NCI-H2029 treated with DMSO at 0.1 percent for 48 hours (cell line): ENCODE data around the gene MYCBPAP.
A peak's percentile ranks its signal among the peaks of the same experiment; 100 is the strongest.

Experiments
- DNase-seq: peaks from one replicate; lab custom pipeline; 2025; lab: John Stamatoyannopoulos, UW

Gene MYCBPAP

DNA sequence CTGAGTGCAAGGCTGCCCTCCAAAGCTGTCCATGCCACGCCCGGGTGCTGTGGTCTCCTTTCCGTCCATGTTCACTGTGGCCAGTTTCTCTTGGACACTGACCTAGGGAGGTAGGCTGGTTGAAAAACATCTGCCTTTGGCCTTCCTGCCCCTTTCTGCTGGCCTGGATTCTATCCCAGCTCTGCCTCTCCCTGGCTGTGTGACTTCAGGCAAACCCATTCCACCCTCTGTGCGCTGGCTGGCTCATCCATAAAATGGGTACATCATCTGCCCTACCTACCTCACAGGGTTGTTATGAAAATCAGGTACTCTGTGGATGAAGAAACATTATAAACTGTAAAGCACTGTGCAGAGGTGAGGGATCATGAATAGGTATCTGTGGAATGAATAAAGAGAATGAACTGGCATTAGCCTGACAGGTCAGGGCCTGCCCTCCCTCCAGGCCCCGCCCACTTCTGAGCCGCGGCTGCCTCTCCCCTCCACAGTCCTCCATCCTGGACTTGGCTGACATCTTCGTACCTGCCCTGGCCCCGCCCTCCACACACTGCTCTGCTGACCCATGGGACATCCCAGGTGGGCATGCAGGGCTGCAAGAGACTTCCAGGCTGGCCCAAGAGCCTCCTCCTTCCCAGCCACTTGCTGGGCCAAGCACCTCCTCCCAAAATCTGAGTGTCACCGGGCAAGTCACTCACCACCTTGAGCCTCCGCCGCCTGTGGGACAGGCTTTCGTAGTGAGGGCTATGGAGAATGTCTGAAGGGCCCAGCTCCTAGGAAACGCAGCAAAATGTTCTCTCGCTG is 31.7 kb downstream of the MYCBPAP start:
- DNase-seq = no peak

- no peak for DNase-seq
Measured at GRCh38 chr17:50540560-50541401, 32.5 kb downstream of the MYCBPAP start.

GRCh38 chr17:50541402-50541715 is 33.1 kb downstream of the MYCBPAP start:
- no peak for DNase-seq

DNA sequence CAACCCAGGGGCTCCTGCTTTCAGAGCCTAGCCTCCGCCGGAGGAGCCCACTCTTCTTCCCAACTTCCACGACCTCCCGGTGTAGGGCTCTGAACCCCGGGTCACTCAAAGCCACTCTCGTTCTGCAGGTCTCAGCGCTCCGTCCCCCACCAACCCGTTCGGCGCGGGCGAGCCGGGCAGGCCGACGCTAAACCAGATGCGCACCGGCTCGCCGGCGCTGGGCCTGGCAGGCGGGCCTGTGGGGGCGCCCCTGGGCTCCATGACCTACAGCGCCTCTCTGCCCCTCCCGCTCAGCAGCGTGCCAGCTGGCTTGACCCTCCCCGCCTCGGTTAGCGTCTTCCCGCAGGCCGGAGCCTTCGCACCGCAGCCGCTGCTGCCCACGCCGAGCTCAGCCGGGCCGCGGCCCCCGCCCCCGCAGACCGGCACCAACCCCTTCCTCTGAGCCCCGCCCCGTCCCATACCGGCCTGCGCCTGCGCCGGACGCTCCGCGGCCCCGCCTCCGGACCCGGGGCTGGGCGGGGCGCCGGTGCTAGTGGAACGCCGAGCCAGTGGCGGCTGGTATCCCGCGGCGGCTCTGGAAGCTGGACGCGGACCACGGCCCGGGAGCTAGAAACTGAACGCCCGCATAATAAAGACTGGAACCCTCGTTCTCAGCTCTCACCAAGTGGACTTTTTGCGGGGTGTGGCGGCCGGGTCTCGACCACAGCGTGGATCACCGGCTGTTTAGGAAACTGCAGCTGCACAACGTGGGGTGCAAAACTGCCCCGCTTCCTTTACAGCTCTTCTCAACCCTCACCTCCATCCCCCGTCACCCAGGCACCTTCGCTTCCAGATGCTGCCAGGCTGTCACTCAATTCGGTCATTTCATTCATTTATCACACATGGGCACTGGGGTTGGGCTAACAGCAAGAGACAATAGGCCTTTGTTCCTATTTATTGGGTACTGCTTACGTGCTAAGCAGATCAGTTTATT is 33.8 kb downstream of the MYCBPAP start:
- DNase-seq = peak; percentile 14

GRCh38 chr17:50542795-50543774 is 34.8 kb downstream of the MYCBPAP start:
- no peak for DNase-seq

DNA sequence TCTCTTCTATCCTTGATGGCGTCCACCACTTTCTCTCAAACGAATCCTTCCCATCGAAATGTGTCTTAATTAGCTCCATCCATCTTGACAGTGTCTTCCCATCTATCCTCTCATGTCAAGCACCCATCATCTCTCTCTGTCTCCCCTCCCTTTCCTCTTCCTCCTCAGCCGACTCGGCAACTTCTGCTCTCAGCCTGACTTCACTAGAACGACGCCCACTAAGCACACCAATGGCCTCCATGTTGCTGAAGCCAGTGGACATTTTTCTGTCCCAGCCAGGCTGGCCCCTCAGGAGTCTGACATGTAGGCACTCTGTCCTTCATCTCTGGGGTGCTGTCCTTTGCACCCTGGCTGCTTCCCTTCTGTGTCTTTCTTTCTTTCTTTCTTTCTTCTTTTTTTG is 36.3 kb downstream of the MYCBPAP start:
- DNase-seq = no peak

DNA sequence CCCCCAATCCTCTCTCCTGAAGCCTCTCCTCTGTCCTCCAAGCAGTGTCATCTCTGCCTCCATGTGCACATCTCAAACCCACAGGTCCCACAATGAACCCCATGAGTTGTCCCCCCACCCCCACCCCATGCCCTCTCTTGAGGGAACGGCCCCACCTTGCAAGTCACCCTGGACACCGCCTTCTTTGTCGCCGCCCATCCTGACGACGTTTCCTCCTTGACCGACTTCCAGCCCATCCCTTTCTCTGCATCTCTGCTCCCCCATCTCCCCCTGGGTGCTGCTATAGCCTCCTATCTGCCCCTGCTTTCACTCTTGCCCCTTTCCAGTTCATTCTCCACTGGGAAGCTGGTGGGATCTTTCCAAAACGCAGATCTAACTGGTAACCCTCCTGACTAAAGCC is 37.1 kb downstream of the MYCBPAP start:
- DNase-seq = no peak

- no peak for DNase-seq
Measured at GRCh38 chr17:50546701-50547034, 38.4 kb downstream of the MYCBPAP start.

DNA sequence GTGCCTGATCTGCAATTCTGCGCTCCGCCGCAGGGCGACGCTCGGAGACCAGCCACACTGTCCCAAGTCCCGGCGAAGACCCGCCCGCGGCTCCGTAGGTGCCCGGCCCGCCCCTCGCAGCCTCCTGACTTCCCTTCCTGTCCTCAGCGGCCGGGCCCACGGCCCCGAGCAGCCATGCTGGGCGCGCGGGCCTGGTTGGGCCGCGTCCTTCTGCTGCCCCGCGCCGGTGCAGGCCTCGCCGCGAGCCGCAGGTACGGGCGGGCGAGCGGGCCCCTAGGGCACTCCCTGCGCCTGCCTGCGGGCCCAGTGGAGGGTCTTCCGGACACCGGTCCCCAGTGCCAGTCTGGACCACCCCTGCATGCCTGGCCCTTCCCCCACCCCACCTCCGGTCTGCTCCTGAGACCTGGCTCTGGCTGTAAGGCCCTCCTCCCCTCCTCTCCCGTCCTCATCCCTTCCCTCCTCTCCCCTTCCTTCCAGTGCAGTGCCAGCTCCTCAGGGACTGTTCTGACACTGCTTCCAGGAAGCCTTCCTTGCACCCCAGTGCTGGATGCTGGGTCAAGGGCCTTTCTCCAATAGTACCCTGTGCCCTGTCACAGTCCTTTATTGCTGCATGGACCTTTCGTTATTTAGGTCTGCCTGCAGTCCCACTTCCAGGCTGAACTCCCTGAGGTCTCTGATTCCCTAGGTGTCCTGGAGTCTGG is 38.9 kb downstream of the MYCBPAP start, which contains the start of gene SPATA20:
SPATA20 (plus strand) TSS at position 140 of the 701 bp plus-strand sequence; CDS start at position 175, 35 bp downstream.
- peak; percentile 48 for DNase-seq

- no peak for DNase-seq
Measured at GRCh38 chr17:50547736-50548083, 39.5 kb downstream of the MYCBPAP start.

DNA sequence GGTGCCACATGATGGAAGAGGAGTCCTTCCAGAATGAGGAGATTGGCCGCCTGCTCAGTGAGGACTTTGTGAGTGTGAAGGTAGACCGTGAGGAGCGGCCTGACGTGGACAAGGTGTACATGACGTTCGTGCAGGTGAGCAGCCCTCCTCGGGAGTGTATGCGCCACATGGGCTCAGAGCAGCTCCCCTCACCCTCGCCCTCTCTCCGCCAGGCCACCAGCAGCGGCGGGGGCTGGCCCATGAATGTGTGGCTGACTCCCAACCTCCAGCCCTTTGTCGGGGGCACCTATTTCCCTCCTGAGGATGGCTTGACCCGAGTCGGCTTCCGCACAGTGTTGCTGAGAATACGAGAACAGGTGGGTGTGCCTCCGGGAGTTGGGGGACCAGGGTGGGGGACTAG is 40.6 kb downstream of the MYCBPAP start:
- DNase-seq = no peak

- no peak for DNase-seq
Measured at GRCh38 chr17:50549256-50549941, 41.2 kb downstream of the MYCBPAP start.

- no peak for DNase-seq
Measured at GRCh38 chr17:50549969-50550368, 41.7 kb downstream of the MYCBPAP start.

DNA sequence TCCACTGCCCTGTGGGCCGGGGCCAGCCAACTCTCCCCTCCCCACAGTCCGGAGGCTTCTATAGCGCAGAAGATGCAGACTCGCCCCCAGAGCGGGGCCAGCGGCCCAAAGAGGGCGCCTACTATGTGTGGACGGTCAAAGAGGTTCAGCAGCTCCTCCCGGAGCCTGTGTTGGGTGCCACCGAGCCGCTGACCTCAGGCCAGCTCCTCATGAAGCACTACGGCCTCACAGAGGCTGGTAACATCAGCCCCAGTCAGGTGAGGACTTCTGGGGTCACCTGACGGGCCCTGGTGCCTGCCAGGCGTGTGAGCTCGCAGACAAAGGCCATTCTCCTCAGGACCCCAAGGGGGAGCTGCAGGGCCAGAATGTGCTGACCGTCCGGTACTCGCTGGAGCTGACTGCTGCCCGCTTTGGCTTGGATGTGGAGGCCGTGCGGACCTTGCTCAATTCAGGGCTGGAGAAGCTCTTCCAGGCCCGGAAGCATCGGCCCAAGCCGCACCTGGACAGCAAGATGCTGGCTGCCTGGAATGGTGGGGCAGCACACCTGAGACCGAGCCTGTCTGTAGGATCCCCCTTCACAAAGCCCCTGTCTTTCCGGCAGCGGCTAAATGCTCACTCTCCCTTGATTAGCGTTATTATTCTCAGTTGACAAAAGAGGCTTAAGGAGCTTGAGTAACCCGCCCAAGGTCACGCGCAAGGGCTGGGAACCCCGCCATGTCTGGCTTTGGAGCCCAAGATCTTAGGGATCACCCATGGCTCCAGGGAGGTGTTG is 42.6 kb downstream of the MYCBPAP start:
- DNase-seq = no peak

- no peak for DNase-seq
Measured at GRCh38 chr17:50551433-50551815, 43.2 kb downstream of the MYCBPAP start.

GRCh38 chr17:50551884-50552283 is 43.6 kb downstream of the MYCBPAP start:
- DNase-seq = no peak

DNA sequence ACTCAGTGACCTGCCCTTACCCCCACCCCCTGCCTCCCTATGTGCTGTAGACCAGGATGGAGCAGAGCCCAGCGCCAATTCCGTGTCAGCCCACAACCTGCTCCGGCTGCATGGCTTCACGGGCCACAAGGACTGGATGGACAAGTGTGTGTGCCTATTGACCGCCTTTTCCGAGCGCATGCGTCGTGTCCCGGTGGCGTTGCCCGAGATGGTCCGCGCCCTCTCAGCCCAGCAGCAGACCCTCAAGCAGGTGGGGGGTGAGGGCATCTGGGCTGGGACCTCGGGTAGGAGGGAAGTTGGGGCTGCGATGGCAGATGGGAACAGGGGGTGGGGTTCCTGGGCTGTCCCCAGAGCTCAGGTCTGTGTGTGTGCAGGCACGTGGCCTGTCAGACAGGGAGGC is 46.0 kb downstream of the MYCBPAP start:
- DNase-seq = no peak

- DNase-seq = peak; percentile 79
Measured at GRCh38 chr17:50556803-50557202, 48.6 kb downstream of the MYCBPAP start.

GRCh38 chr17:50557630-50558029 is 49.4 kb downstream of the MYCBPAP start:
- DNase-seq = no peak
